ENCODE measurements around the gene DLL4. TPM values are rescaled to one million over a fixed set of nuclear protein-coding genes. Genes with fewer than 3 reads are reported as not detected.
"Not testable (repeated sequence)": the region's sequence is repeated elsewhere in the genome, so short reads cannot be mapped to it uniquely, and the experiment has no call there.

Gene DLL4
- total RNA-seq, 4 donors from 2014 or later = 18.2 to 31.1 (median 22.6) TPM

GRCh38 chr15:40949756-40950207 is 20.6 kb downstream of the DLL4 start:
- Histone ChIP-seq H3K27ac (no peak overlapping the region), H3K9me3 (no peaks in the 10 kb centered on the region), H3K4me1 (peaks cover 0 to 4% of the 10 kb centered on the region in 2 donors), H3K36me3 (no peaks in the 10 kb centered on the region), H3K4me3 (no peak overlapping the region), H3K27me3 (no peaks in the 10 kb centered on the region)
- TF ChIP-seq, protein P1, sequence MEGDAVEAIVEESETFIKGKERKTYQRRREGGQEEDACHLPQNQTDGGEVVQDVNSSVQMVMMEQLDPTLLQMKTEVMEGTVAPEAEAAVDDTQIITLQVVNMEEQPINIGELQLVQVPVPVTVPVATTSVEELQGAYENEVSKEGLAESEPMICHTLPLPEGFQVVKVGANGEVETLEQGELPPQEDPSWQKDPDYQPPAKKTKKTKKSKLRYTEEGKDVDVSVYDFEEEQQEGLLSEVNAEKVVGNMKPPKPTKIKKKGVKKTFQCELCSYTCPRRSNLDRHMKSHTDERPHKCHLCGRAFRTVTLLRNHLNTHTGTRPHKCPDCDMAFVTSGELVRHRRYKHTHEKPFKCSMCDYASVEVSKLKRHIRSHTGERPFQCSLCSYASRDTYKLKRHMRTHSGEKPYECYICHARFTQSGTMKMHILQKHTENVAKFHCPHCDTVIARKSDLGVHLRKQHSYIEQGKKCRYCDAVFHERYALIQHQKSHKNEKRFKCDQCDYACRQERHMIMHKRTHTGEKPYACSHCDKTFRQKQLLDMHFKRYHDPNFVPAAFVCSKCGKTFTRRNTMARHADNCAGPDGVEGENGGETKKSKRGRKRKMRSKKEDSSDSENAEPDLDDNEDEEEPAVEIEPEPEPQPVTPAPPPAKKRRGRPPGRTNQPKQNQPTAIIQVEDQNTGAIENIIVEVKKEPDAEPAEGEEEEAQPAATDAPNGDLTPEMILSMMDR (IDR thresholded peaks at IDR 0.05) = no peak
- no peak for TF ChIP-seq POLR2A (IDR thresholded peaks at IDR 0.05)
- intact Hi-C loops (cut with DNase I; ENCODE audit: low total_unique reads) = no loop called here
- DNase-seq = no peak

DNA sequence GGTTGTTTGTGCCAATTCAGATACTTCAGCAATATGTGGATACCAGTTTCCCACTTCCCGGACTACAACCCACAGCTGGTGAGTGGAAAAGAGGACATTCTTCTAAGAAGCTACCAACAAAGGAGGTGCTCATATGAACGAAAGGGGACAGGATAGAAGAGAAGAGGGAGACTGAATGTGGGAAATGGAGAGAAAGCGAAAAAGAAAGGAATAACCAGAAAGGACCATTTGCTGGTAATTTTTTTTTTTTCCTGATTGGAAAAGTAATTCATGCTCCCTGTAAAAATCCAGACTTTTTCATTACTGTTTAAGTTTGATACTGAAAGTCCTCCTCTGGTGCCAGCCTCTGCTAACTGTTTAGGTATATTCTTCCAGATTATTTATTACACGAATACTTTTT is 22.6 kb downstream of the DLL4 start:
- Histone ChIP-seq H3K27me3 (no peaks in the 10 kb centered on the region), H3K4me3 (no peak overlapping the region), H3K4me1 (peaks cover 0 to 4% of the 10 kb centered on the region in 2 donors), H3K27ac (no peak overlapping the region), H3K9me3 (no peaks in the 10 kb centered on the region), H3K36me3 (no peaks in the 10 kb centered on the region)
- DNase-seq = no peak
- TF ChIP-seq POLR2A (IDR thresholded peaks at IDR 0.05) = no peak
- TF ChIP-seq, protein P1 (IDR thresholded peaks at IDR 0.05) = no peak
- intact Hi-C loops (cut with DNase I; ENCODE audit: low total_unique reads) = no loop called here

- H3K27ac ChIP-seq = no peak overlapping the region
- intact Hi-C loops (cut with DNase I; ENCODE audit: low total_unique reads) = no loop called here
- no peak for DNase-seq
- H3K27me3 ChIP-seq = no peaks in the 10 kb centered on the region
- H3K36me3 ChIP-seq = no peaks in the 10 kb centered on the region
- H3K9me3 ChIP-seq = no peaks in the 10 kb centered on the region
- peak overlapping the region; percentile 57 to 65 for H3K4me3 ChIP-seq
- TF ChIP-seq, protein P1 (IDR thresholded peaks at IDR 0.05) = no peak
- TF ChIP-seq POLR2A (IDR thresholded peaks at IDR 0.05) = no peak
- peaks cover 0 to 4% of the 10 kb centered on the region in 2 donors for H3K4me1 ChIP-seq
Measured at GRCh38 chr15:40952301-40952900, 23.3 kb downstream of the DLL4 start.

DNA sequence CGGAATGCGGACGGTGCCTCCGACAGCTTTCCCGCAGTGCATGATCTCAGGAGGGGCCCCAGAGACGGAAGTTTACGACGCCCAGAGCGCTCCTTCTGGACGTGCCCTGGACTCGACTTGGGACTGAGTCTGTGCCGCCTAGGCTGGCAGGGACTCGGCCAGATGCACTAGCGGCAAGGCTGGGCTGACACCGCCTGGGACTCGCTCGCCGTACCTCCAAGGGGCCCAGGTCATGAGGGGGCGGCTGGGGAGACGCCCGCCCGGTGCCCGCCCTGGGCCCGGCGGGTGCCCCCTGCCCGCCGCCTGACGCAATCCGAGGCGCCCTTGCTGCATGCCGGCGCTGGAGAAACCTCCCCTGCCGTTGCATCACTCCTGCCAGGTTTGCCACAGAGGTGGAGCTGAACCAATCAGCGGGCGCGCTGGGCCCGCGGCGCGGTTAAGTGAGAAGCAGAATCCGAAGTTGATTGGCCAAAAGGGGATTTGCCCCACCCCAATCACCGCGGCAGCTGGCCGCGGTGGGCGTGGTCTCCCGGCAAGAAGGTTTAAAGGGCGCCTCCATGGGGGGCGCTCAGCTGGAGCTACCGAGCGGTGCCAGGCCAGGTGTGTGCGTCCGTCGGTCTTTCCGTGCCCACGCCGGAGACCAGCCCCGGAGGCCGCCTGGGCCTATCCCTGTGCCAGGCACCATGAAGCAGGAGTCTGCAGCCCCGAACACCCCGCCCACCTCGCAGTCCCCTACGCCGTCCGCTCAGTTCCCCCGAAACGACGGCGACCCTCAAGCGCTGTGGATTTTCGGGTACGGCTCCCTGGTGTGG is 24.0 kb downstream of the DLL4 start, which contains the start of gene CHAC1:
CHAC1 (plus strand) TSS at position 571 of the 812 bp plus-strand sequence; CDS start at position 684, 113 bp downstream.
- intact Hi-C loops (cut with DNase I; ENCODE audit: low total_unique reads) = no loop called here
- Histone ChIP-seq H3K27ac (no peak within 1 kb of the TSS), H3K27me3 (no peaks in the 10 kb centered on the region), H3K4me1 (peaks cover 0 to 4% of the 10 kb centered on the region in 2 donors), H3K4me3 (peak within 1 kb of the TSS; percentile 57 to 65), H3K36me3 (no peaks in the 10 kb centered on the region), H3K9me3 (no peaks in the 10 kb centered on the region)
- peak in 1 of 2 donors; percentile 19 for TF ChIP-seq POLR2A (IDR thresholded peaks at IDR 0.05)
- TF ChIP-seq, protein P1 (IDR thresholded peaks at IDR 0.05) = peak in 1 of 4 experiments; percentile 4
- peak; percentile 86 to 88 for DNase-seq

GRCh38 chr15:40953713-40954074 is 24.6 kb downstream of the DLL4 start:
- Histone ChIP-seq H3K4me3 (peak overlapping the region; percentile 57 to 65), H3K27ac (no peak overlapping the region), H3K9me3 (no peaks in the 10 kb centered on the region), H3K36me3 (no peaks in the 10 kb centered on the region), H3K27me3 (no peaks in the 10 kb centered on the region), H3K4me1 (peaks cover 0 to 4% of the 10 kb centered on the region in 2 donors)
- TF ChIP-seq POLR2A (IDR thresholded peaks at IDR 0.05) = no peak
- TF ChIP-seq, protein P1 (IDR thresholded peaks at IDR 0.05) = no peak
- intact Hi-C loops (cut with DNase I; ENCODE audit: low total_unique reads) = no loop called here
- DNase-seq = no peak

GRCh38 chr15:40954158-40954848 is 25.2 kb downstream of the DLL4 start:
- H3K4me3 ChIP-seq; H3K27me3 ChIP-seq; intact Hi-C loops (cut with DNase I; ENCODE audit: low total_unique reads); DNase-seq; H3K4me1 ChIP-seq; H3K36me3 ChIP-seq; H3K27ac ChIP-seq; H3K9me3 ChIP-seq: not testable (repeated sequence)

All from uterus (tissue), 4 donors.